ENCODE data around the gene GPR18. TPM values are rescaled to one million over a fixed set of nuclear protein-coding genes. Genes with fewer than 3 reads are reported as not detected.
A peak's percentile ranks its signal among the peaks of the same experiment; 100 is the strongest.

The GPR18 gene
- total and polyA plus RNA-seq, 3 donors from 2014 or later: 8.5 to 18.0 (median 16.6) TPM

GRCh38 chr13:99275093-99275469 is 16.9 kb upstream of the GPR18 start:
- TF ChIP-seq, protein P1, sequence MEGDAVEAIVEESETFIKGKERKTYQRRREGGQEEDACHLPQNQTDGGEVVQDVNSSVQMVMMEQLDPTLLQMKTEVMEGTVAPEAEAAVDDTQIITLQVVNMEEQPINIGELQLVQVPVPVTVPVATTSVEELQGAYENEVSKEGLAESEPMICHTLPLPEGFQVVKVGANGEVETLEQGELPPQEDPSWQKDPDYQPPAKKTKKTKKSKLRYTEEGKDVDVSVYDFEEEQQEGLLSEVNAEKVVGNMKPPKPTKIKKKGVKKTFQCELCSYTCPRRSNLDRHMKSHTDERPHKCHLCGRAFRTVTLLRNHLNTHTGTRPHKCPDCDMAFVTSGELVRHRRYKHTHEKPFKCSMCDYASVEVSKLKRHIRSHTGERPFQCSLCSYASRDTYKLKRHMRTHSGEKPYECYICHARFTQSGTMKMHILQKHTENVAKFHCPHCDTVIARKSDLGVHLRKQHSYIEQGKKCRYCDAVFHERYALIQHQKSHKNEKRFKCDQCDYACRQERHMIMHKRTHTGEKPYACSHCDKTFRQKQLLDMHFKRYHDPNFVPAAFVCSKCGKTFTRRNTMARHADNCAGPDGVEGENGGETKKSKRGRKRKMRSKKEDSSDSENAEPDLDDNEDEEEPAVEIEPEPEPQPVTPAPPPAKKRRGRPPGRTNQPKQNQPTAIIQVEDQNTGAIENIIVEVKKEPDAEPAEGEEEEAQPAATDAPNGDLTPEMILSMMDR (IDR thresholded peaks at IDR 0.05): no peak
- TF ChIP-seq POLR2A (IDR thresholded peaks at IDR 0.05): no peak
- WGBS, 2 donors: 50 to 67% methylated on average over 1 of the region's 1 CpG
- H3K27ac ChIP-seq: no peak overlapping the region
- H3K27me3 ChIP-seq: no peaks in the 10 kb centered on the region
- H3K9me3 ChIP-seq: no peaks in the 10 kb centered on the region
- no peak overlapping the region for H3K4me3 ChIP-seq
- intact Hi-C loops (cut with DNase I; ENCODE audit: low total_unique reads): no loop called here
- no peaks in the 10 kb centered on the region for H3K36me3 ChIP-seq (ENCODE audit: low read depth, missing control alignments)
- H3K4me1 ChIP-seq: no peaks in the 10 kb centered on the region
- DNase-seq: no peak

DNA sequence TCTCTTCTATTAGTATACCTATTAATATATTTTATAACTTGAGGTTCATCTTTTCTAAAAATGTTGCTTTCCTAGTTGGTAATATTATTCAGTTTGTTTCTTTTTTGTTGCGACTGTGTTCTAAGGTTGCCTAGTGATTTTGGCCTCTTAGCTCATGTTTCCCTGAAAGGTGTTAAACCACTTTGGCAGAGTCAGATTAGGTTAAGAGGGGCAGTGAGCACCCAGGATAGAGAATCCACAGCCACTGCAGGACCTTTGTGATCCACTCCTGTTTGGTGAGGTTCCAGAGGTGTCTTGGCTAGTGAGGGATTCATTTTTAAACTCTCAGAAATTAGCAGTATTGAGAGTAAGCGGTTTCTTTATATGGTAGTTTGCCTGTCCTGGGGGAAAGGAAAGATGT is 14.9 kb upstream of the GPR18 start:
- WGBS, 2 donors: 83 to 85% methylated on average over 2 of the region's 2 CpGs
- Histone ChIP-seq H3K4me3 (no peak overlapping the region), H3K27me3 (no peaks in the 10 kb centered on the region), H3K9me3 (no peaks in the 10 kb centered on the region), H3K4me1 (peaks cover 11% of the 10 kb centered on the region), H3K27ac (peak overlapping the region in 1 of 2 donors; percentile 4), H3K36me3 (ENCODE audit: low read depth, missing control alignments) (no peaks in the 10 kb centered on the region)
- TF ChIP-seq POLR2A (IDR thresholded peaks at IDR 0.05): no peak
- TF ChIP-seq, protein P1 (IDR thresholded peaks at IDR 0.05): no peak
- DNase-seq: no peak
- intact Hi-C loops (cut with DNase I; ENCODE audit: low total_unique reads): loop anchor here (5.0 kb wide), 2 partner anchors 96 to 164 kb away; no protein-coding TSS in a partner anchor

DNA sequence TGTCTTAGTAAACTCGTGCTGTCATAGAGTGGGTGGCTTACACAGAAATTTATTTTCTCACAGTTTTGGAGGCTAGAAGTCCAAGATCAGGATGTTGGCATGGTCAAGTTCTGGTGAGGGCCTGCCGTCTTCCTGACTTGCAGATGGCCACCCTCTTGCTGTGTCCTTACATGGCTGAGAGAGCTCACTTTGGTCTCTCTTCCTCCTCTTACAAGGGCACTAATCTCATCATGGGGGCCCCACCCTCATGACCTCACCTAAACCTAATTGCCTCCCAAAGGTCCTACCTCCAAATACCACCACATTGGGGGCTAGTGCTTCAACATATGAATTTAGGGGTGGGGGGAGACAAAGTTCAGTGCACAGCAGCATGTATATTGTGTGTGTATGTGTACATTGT is 14.3 kb upstream of the GPR18 start:
- no peak for DNase-seq
- no peaks in the 10 kb centered on the region for H3K27me3 ChIP-seq
- H3K27ac ChIP-seq: peak overlapping the region in 1 of 2 donors; percentile 4
- no peaks in the 10 kb centered on the region for H3K36me3 ChIP-seq (ENCODE audit: low read depth, missing control alignments)
- H3K9me3 ChIP-seq: no peaks in the 10 kb centered on the region
- H3K4me3 ChIP-seq: no peak overlapping the region
- TF ChIP-seq POLR2A (IDR thresholded peaks at IDR 0.05): no peak
- TF ChIP-seq, protein P1 (IDR thresholded peaks at IDR 0.05): no peak
- 95 to 97% methylated on average over 2 of the region's 2 CpGs for WGBS, 2 donors
- peaks cover 15% of the 10 kb centered on the region for H3K4me1 ChIP-seq
- intact Hi-C loops (cut with DNase I; ENCODE audit: low total_unique reads): loop anchor here (5.0 kb wide), 2 partner anchors 95 to 165 kb away; no protein-coding TSS in a partner anchor

GRCh38 chr13:99271249-99271648 is 13.1 kb upstream of the GPR18 start:
- no peaks in the 10 kb centered on the region for H3K27me3 ChIP-seq
- H3K36me3 ChIP-seq (ENCODE audit: low read depth, missing control alignments): no peaks in the 10 kb centered on the region
- intact Hi-C loops (cut with DNase I; ENCODE audit: low total_unique reads): loop anchor here (5.0 kb wide), 2 partner anchors 94 to 166 kb away; no protein-coding TSS in a partner anchor
- TF ChIP-seq, protein P1 (IDR thresholded peaks at IDR 0.05): no peak
- no peak for TF ChIP-seq POLR2A (IDR thresholded peaks at IDR 0.05)
- H3K4me1 ChIP-seq: peaks cover 15% of the 10 kb centered on the region
- no peak overlapping the region for H3K4me3 ChIP-seq
- no peak for DNase-seq
- H3K9me3 ChIP-seq: no peaks in the 10 kb centered on the region
- WGBS, 2 donors: 82 to 86% methylated on average over 3 of the region's 3 CpGs
- no peak overlapping the region for H3K27ac ChIP-seq

GRCh38 chr13:99270518-99270917 is 12.3 kb upstream of the GPR18 start:
- TF ChIP-seq, protein P1 (IDR thresholded peaks at IDR 0.05): no peak
- TF ChIP-seq POLR2A (IDR thresholded peaks at IDR 0.05): no peak
- Histone ChIP-seq H3K27me3 (no peaks in the 10 kb centered on the region), H3K27ac (peak overlapping the region in 1 of 2 donors; percentile 41), H3K9me3 (no peaks in the 10 kb centered on the region), H3K4me3 (no peak overlapping the region), H3K4me1 (peaks cover 15% of the 10 kb centered on the region), H3K36me3 (ENCODE audit: low read depth, missing control alignments) (no peaks in the 10 kb centered on the region)
- intact Hi-C loops (cut with DNase I; ENCODE audit: low total_unique reads): loop anchor here (5.0 kb wide), 2 partner anchors 93 to 167 kb away; no protein-coding TSS in a partner anchor
- WGBS, 2 donors: 79 to 81% methylated on average over 2 of the region's 2 CpGs
- no peak for DNase-seq
